HepG2 (cell line): ENCODE results near the gene EMILIN1. TPM values are rescaled to one million over a fixed set of nuclear protein-coding genes. Genes with fewer than 3 reads are reported as not detected.

Source experiments
- CBX5 ChIP-seq: sonication (generic); formaldehyde crosslinking; IDR thresholded peaks from 2 replicates; pipeline ENCODE4 v1.4.0; 2020; ENCODE audit warnings: missing genetic modification reagents, borderline replicate concordance
- FOXO1 ChIP-seq: sonication (generic); formaldehyde crosslinking; IDR thresholded peaks from 2 replicates; pipeline ENCODE4 v1.4.0; 2020; ENCODE audit warnings: missing genetic modification reagents
- GABPA ChIP-seq, 2 experiments: IDR thresholded peaks; 2 replicates each; pipeline ENCODE4 v1.6.1; 2011 to 2016; ENCODE audit warnings: low read depth in 2 of 2, low read length in 1 of 2, missing biosample characterization in 1 of 2, missing genetic modification characterization in 1 of 2
- HIC2 ChIP-seq: sonication (generic); formaldehyde crosslinking; IDR thresholded peaks from 2 replicates; pipeline ENCODE4 v1.9.0; 2022; ENCODE audit warnings: low read depth, missing genetic modification reagents
- HMGXB3 ChIP-seq: sonication (generic); formaldehyde crosslinking; IDR thresholded peaks from 2 replicates; pipeline ENCODE4 v1.4.0; 2020; ENCODE audit warnings: missing genetic modification reagents, borderline replicate concordance
- KLF13 ChIP-seq: sonication (generic); formaldehyde crosslinking; IDR thresholded peaks from 2 replicates; pipeline ENCODE4 v1.4.0; 2020; ENCODE audit warnings: mild to moderate bottlenecking, missing genetic modification reagents
- MBNL3 ChIP-seq: fragments of 250-450 bp; sonication (Bioruptor Pico); conservative IDR thresholded peaks from 2 replicates; pipeline ENCODE4 v1.8.0; 2022; ENCODE audit warnings: mild to moderate bottlenecking, inconsistent platforms
- MTA1 ChIP-seq: sonication (generic); formaldehyde crosslinking; IDR thresholded peaks from 2 replicates; pipeline ENCODE4 v1.4.0; 2020; ENCODE audit warnings: missing genetic modification reagents, mild to moderate bottlenecking, borderline replicate concordance
- NR2F6 ChIP-seq, 2 experiments: IDR thresholded peaks; 2 replicates each; pipeline ENCODE4 v1.6.1; 2016; ENCODE audit warnings: antibody characterized with exemption in 1 of 2, mild to moderate bottlenecking in 1 of 2
- RBM39 ChIP-seq: fragments of 200-400 bp; formaldehyde crosslinking; IDR thresholded peaks from one replicate; pipeline ENCODE4 v1.6.1; 2018; ENCODE audit warnings: antibody characterized with exemption, mild to moderate bottlenecking, low read depth, low read length; ENCODE audit not compliant: poor library complexity, severe bottlenecking
- SIN3B ChIP-seq: fragments of 150-350 bp; IDR thresholded peaks from 2 replicates; pipeline ENCODE4 v1.6.1; 2014; ENCODE audit warnings: low read length
- SUZ12 ChIP-seq: fragments of 150-350 bp; IDR thresholded peaks from 2 replicates; pipeline ENCODE4 v1.6.1; 2014; ENCODE audit warnings: low read depth, low read length
- ZNF124 ChIP-seq: sonication (generic); formaldehyde crosslinking; IDR thresholded peaks from 2 replicates; pipeline ENCODE4 v1.4.0; 2020; ENCODE audit warnings: missing genetic modification reagents
- ZNF142 ChIP-seq: sonication (generic); formaldehyde crosslinking; IDR thresholded peaks from 2 replicates; pipeline ENCODE4 v1.4.0; 2020; ENCODE audit warnings: missing genetic modification reagents
- ZNF20 ChIP-seq: sonication (generic); formaldehyde crosslinking; IDR thresholded peaks from 2 replicates; pipeline ENCODE4 v1.4.0; 2020; ENCODE audit warnings: mild to moderate bottlenecking, moderate library complexity, missing genetic modification reagents
- ZNF33B ChIP-seq: sonication (generic); formaldehyde crosslinking; IDR thresholded peaks from 2 replicates; pipeline ENCODE4 v1.5.1; 2020; ENCODE audit warnings: mild to moderate bottlenecking, missing genetic modification reagents
- ZNF816 ChIP-seq: sonication (generic); formaldehyde crosslinking; IDR thresholded peaks from 2 replicates; pipeline ENCODE4 v1.8.0; 2022; ENCODE audit warnings: missing genetic modification reagents, mild to moderate bottlenecking, borderline replicate concordance
- polyA plus RNA-seq, 8 experiments: library from polyadenylated mRNA; depleted of rRNA in 3 of 8; stranded (reverse) in 7 of 8; unstranded in 1 of 8; fragments of >200 nt; fragmentation: Illumina TruSeq in 4 of 8; extraction: Trizol in 4 of 8; gene quantifications; 2 replicates each; pipeline versions ENCODE4 v1.2.1 to v1.2.3, GENCODE V29; 2011 to 2016; ENCODE audit warnings: low read depth in 4 of 8, missing spikeins in 1 of 8, mixed read lengths in 1 of 8; ENCODE audit not compliant: insufficient read depth in 1 of 8
- total RNA-seq, 5 experiments: library from RNA; depleted of rRNA; stranded (reverse); fragments of >200 nt; fragmentation: Illumina TruSeq; extraction: Trizol; gene quantifications; 2 replicates each; pipeline ENCODE4 v1.2.3, GENCODE V29; 2016; ENCODE audit warnings: low read depth in 1 of 5

Gene EMILIN1
- total and polyA plus RNA-seq, 2 of the 13 experiments (the other 11 are each of a cell fraction or from before 2014, with no cell fraction given), result 8.1 to 9.7 TPM

- TF ChIP-seq GABPA (IDR thresholded peaks at IDR 0.05; ENCODE audit: low read depth, low read length), result no peak
- TF ChIP-seq GABPA (CRISPR knock-in tag; IDR thresholded peaks at IDR 0.05; ENCODE audit: low read depth), result no peak
- TF ChIP-seq SIN3B, result no peak
- TF ChIP-seq ZNF124 (CRISPR knock-in tag), result no peak
- no peak for TF ChIP-seq ZNF33B (CRISPR knock-in tag)
- TF ChIP-seq HIC2 (CRISPR knock-in tag), result 0 out of 2 replicates have a peak, but pooled peaks have one; percentile 4
- no peak for TF ChIP-seq FOXO1 (CRISPR knock-in tag)
- no peak for TF ChIP-seq KLF13 (CRISPR knock-in tag)
- no peak for TF ChIP-seq ZNF816 (CRISPR knock-in tag)
- TF ChIP-seq ZNF20 (CRISPR knock-in tag), result no peak
- no peak for TF ChIP-seq MBNL3 (CRISPR knock-in tag)
- no peak for TF ChIP-seq RBM39
- no peak for TF ChIP-seq SUZ12
- no peak for TF ChIP-seq CBX5 (CRISPR knock-in tag)
- TF ChIP-seq HMGXB3, result no peak
- no peak for TF ChIP-seq NR2F6 (IDR thresholded peaks at IDR 0.05)
- no peak for TF ChIP-seq NR2F6 (CRISPR knock-in tag; IDR thresholded peaks at IDR 0.05)
- no peak for TF ChIP-seq ZNF142
- no peak for TF ChIP-seq MTA1 (CRISPR knock-in tag)
Measured at GRCh38 chr2:27133195-27133875, 54.9 kb downstream of the EMILIN1 start (continued).
